Heart left ventricle (tissue), 16 donors: ENCODE measurements around the gene CD34. TPM values are rescaled to one million over a fixed set of nuclear protein-coding genes. Genes with fewer than 3 reads are reported as not detected.
A peak's percentile ranks its signal among the peaks of the same experiment; 100 is the strongest.

Experiments used
- ATAC-seq, 4 donors: fragments of 200-7000 bp; cut with Tn5 transposase; one replicate each; pipeline ENCODE4 v1.9.1; 2020 to 2022; ENCODE audit warnings: moderate library complexity in 4 of 4, mild to moderate bottlenecking in 3 of 4, moderate number of reproducible peaks in 1 of 4
- DNase-seq, 5 donors: peaks; one replicate each; pipeline ENCODE4 v3.0.0-alpha.2; 2020
- H3K27ac ChIP-seq, 12 donors: fragments of 200-600 bp; sonication (generic) in 4 of 12; one replicate each; pipeline versions ENCODE4 v1.5.0 to v1.8.0; 2016 to 2022; ENCODE audit warnings: mild to moderate bottlenecking in 2 of 12
- H3K27me3 ChIP-seq, 9 donors: fragments of 200-600 bp; sonication (generic) in 2 of 9; one replicate each; pipeline versions ENCODE4 v1.5.1 to v1.8.0; 2016 to 2022; ENCODE audit warnings: mild to moderate bottlenecking in 3 of 9
- H3K36me3 ChIP-seq, 9 donors: fragments of 200-600 bp; sonication (generic) in 2 of 9; one replicate each; pipeline versions ENCODE4 v1.5.0 to v1.8.0; 2018 to 2022; ENCODE audit warnings: mild to moderate bottlenecking in 2 of 9
- H3K4me1 ChIP-seq, 12 donors: fragments of 200-600 bp; sonication (generic) in 4 of 12; one replicate each; pipeline versions ENCODE4 v1.5.0 to v1.8.0; 2016 to 2022; ENCODE audit warnings: mild to moderate bottlenecking in 3 of 12
- H3K4me3 ChIP-seq, 12 donors: fragments of 200-600 bp; sonication (generic) in 4 of 12; one replicate each; pipeline versions ENCODE4 v1.5.0 to v1.8.0; 2017 to 2022; ENCODE audit warnings: mild to moderate bottlenecking in 9 of 12, moderate library complexity in 4 of 12
- H3K9me3 ChIP-seq, 12 donors: fragments of 200-600 bp; sonication (generic) in 4 of 12; one replicate each; pipeline versions ENCODE4 v1.5.0 to v1.8.0; 2016 to 2022; ENCODE audit warnings: mild to moderate bottlenecking in 1 of 12
- CTCF ChIP-seq, 12 donors: fragments of 200-600 bp; sonication (generic) in 4 of 12; IDR thresholded peaks; one replicate each; pipeline versions ENCODE4 v1.5.0 to v1.8.0; 2018 to 2022; ENCODE audit warnings: antibody characterized with exemption in 12 of 12, mild to moderate bottlenecking in 5 of 12
- POLR2A ChIP-seq, 2 donors: fragments of 450-650 bp; IDR thresholded peaks; one replicate each; pipeline ENCODE4 v1.6.1; 2017; ENCODE audit warnings: antibody characterized with exemption in 2 of 2, mild to moderate bottlenecking in 2 of 2, moderate library complexity in 2 of 2
- WGBS, 4 donors: extraction: QIAGEN DNeasy Blood & Tissue Kit in 2 of 4; methylation state at CpG; one replicate each; pipeline versions ENCODE4 v1.1.5 to v1.1.7; 2013 to 2018; 5-methylcytosine and 5-hydroxymethylcytosine counted together
- intact Hi-C, 10 donors: fragments of 100-400 bp; cut with DNase I; formaldehyde crosslinking; loops; one replicate each; pipeline versions ENCODE4 v1.11.1 to v1.14.2; 2022
- polyA plus RNA-seq, 2 donors: library from polyadenylated mRNA; stranded (reverse); fragments of 200-250 nt; gene quantifications; one replicate each; pipeline ENCODE4 v1.2.3, GENCODE V29; 2013
- total RNA-seq, 9 donors: library from RNA; depleted of rRNA in 2 of 9; stranded (reverse); fragments of >200 nt in 2 of 9; fragmentation: NEBNext Ultra II Directional in 3 of 9; extraction: Animal tissue kit (Norgen Biotek cat#: 25700) in 3 of 9; gene quantifications; one replicate each; pipeline versions ENCODE4 v1.1.0 to v1.2.4, GENCODE V29; 2016 to 2023
- donor health status: ischemic (EF 13 %, LVEDD 7.1; RV severe dilation, severe dysfunction).
- donor health status: healthy with polysubstance abuse.
- donor health status: DM: no; HTN: yes; CAD: no.
- donor health status: DM: no; HTN: no; CAD: no.
- donor health status: ischemic (EF 25% LVEDD 6.9; RV normal size, moderate dysfunction).
- donor health status: ischemic (EF 25% LVEDD 5.7; RV mildly dilated, moderate dysfunction).
- donor health status: healthy.
- donor health status: DM: yes; HTN: yes; CAD: no.
- donor health status: ischemic (EF 35%, LVEDD 5.7; RV mildly dilated, moderate dysfunction).
- donor health status: nonischemic (EF 11% LVEDD 7.7; RV severe dilation, severe dysfunction).
- donor health status: DM: yes; HTN: yes; CAD: no.
- donor health status: PGD.
- donor health status: ischemic (EF 29% LVEDD 5.4; RV normal size, mild dysfunction).
- donor health status: nonischemic (EF 23%, LVEDD 6.1; RV moderate dilation, normal function).

The CD34 gene
- total and polyA plus RNA-seq, 11 donors = 37.4 to 103 (median 63.0) TPM

GRCh38 chr1:207854001-207854400 lies 56.9 kb downstream of the CD34 start:
- TF ChIP-seq POLR2A (IDR thresholded peaks at IDR 0.05) = no peak
- TF ChIP-seq CTCF (IDR thresholded peaks at IDR 0.05) = no peak
- no peak for DNase-seq
- Histone ChIP-seq H3K27ac (peak overlapping the region in 5 of 12 donors; percentile 6 to 62 (median 20)), H3K4me1 (peaks cover 20 to 95% (median 79%) of the 10 kb centered on the region in 12 donors), H3K4me3 (no peak overlapping the region), H3K27me3 (no peaks in the 10 kb centered on the region), H3K9me3 (no peaks in the 10 kb centered on the region), H3K36me3 (peaks cover 0 to 40% (median 9%) of the 10 kb centered on the region in 9 donors)
- no peak for ATAC-seq
- intact Hi-C loops = no loop called here
- 75 to 96% (median 88%) methylated on average over 2 of the region's 2 CpGs for WGBS, 4 donors

- peaks cover 20 to 95% (median 80%) of the 10 kb centered on the region in 12 donors for H3K4me1 ChIP-seq
- peak in 3 of 4 donors; percentile 62 to 71 (median 63) for ATAC-seq
- no peaks in the 10 kb centered on the region for H3K9me3 ChIP-seq
- H3K36me3 ChIP-seq = peaks cover 0 to 37% (median 9%) of the 10 kb centered on the region in 9 donors
- 20 to 49% (median 20%) methylated on average over 1 of the region's 1 CpG for WGBS, 4 donors
- no peak for TF ChIP-seq POLR2A (IDR thresholded peaks at IDR 0.05)
- TF ChIP-seq CTCF (IDR thresholded peaks at IDR 0.05) = no peak
- no peak overlapping the region for H3K4me3 ChIP-seq
- peak in 4 of 5 donors; percentile 55 to 72 (median 61) for DNase-seq
- intact Hi-C loops = no loop called here
- no peaks in the 10 kb centered on the region for H3K27me3 ChIP-seq
- peak overlapping the region; percentile 6 to 63 (median 56) for H3K27ac ChIP-seq
Observed at GRCh38 chr1:207853372-207853757, 57.6 kb downstream of the CD34 start.

GRCh38 chr1:207852576-207853371 lies 58.2 kb downstream of the CD34 start:
- Histone ChIP-seq H3K36me3 (peaks cover 0 to 34% (median 9%) of the 10 kb centered on the region in 9 donors), H3K27ac (peak overlapping the region; percentile 0 to 63 (median 58)), H3K27me3 (no peaks in the 10 kb centered on the region), H3K4me1 (peaks cover 21 to 95% (median 81%) of the 10 kb centered on the region in 12 donors), H3K4me3 (no peak overlapping the region), H3K9me3 (no peaks in the 10 kb centered on the region)
- DNase-seq (no peak), ATAC-seq (no peak)
- intact Hi-C loops = no loop called here
- TF ChIP-seq CTCF (IDR thresholded peaks at IDR 0.05) = no peak
- no peak for TF ChIP-seq POLR2A (IDR thresholded peaks at IDR 0.05)
- 48 to 57% (median 51%) methylated on average over 9 of the region's 9 CpGs for WGBS, 4 donors

GRCh38 chr1:207851696-207852095 lies 59.2 kb downstream of the CD34 start:
- H3K9me3 ChIP-seq = no peaks in the 10 kb centered on the region
- H3K27ac ChIP-seq = peak overlapping the region in 10 of 12 donors; percentile 22 to 82 (median 61)
- peaks cover 22 to 93% (median 81%) of the 10 kb centered on the region in 12 donors for H3K4me1 ChIP-seq
- 57 to 83% (median 73%) methylated on average over 4 of the region's 4 CpGs for WGBS, 4 donors
- no peaks in the 10 kb centered on the region for H3K27me3 ChIP-seq
- TF ChIP-seq POLR2A (IDR thresholded peaks at IDR 0.05) = no peak
- TF ChIP-seq CTCF (IDR thresholded peaks at IDR 0.05) = no peak
- intact Hi-C loops = no loop called here
- H3K4me3 ChIP-seq = no peak overlapping the region
- no peak for DNase-seq
- no peak for ATAC-seq
- H3K36me3 ChIP-seq = peaks cover 0 to 23% (median 1%) of the 10 kb centered on the region in 9 donors
